MM.1S (cell line): ENCODE data around the gene KIAA1549.

Source experiments
- EZH2 ChIP-seq: fragments of 300-600 bp; sonication (generic); optimal IDR thresholded peaks from 2 replicates; pipeline ENCODE3; 2017; ENCODE audit warnings: low read depth, mild to moderate bottlenecking, antibody characterized with exemption, low read length, mixed read lengths
- TF ChIP-seq, protein P1 (sequence below): fragments of 300-600 bp; sonication (generic); IDR thresholded peaks from 2 replicates; pipeline ENCODE4 v1.5.1; 2016; ENCODE audit warnings: antibody characterized with exemption, low read length, mixed read lengths

DNA sequence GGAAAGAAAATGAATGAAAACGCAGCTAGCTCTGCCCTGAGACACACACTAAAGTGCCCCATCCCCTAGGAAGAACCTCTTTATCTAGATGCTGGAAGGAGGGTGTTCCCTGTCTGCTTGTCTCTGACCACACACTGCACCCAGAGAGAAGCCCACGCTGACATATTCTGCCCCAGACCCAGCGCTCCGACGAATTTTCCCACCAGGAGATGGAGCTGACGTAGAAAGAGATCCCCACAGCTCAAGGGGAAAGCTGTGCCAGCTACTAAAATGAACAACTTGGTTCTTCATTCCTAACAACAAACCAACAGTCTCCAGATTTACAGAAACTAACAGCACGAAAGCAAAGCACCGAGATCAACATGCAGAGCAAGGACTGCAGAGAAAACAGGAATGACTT is 73.3 kb downstream of the KIAA1549 start:
- TF ChIP-seq, protein P1, sequence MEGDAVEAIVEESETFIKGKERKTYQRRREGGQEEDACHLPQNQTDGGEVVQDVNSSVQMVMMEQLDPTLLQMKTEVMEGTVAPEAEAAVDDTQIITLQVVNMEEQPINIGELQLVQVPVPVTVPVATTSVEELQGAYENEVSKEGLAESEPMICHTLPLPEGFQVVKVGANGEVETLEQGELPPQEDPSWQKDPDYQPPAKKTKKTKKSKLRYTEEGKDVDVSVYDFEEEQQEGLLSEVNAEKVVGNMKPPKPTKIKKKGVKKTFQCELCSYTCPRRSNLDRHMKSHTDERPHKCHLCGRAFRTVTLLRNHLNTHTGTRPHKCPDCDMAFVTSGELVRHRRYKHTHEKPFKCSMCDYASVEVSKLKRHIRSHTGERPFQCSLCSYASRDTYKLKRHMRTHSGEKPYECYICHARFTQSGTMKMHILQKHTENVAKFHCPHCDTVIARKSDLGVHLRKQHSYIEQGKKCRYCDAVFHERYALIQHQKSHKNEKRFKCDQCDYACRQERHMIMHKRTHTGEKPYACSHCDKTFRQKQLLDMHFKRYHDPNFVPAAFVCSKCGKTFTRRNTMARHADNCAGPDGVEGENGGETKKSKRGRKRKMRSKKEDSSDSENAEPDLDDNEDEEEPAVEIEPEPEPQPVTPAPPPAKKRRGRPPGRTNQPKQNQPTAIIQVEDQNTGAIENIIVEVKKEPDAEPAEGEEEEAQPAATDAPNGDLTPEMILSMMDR = no peak
- no peak for TF ChIP-seq EZH2
